ENCODE measurements around the gene JAK1. TPM values are rescaled to one million over a fixed set of nuclear protein-coding genes. Genes with fewer than 3 reads are reported as not detected.

The JAK1 gene
- total and polyA plus RNA-seq, 2 experiments from 2014 or later: 8.0 to 19.5 TPM

Small RNA genes within 50 kb of the gene (small RNA-seq; reads per million reads assigned to genes)
- not detected for gene AL606517.2 (ENCODE audit: low replicate concordance)

Other genes starting within 250 kb of the JAK1 start
- gene RAVER2, start 221.5 kb downstream of the JAK1 start, total RNA-seq (2014; rRNA removed; shearing (Covaris generic)): 24.6 and 27.0 TPM in 2 replicates
- gene RAVER2, start 221.5 kb downstream of the JAK1 start, polyA plus RNA-seq (2016; fragmentation: Nextera tagmentation; extraction: Ambion mirVana): 5.9 and 7.8 TPM in 2 replicates
- gene AK4, start 181.7 kb upstream of the JAK1 start, total RNA-seq (2014; rRNA removed; shearing (Covaris generic)): 123 and 137 TPM in 2 replicates
- 111 and 127 TPM in 2 replicates for gene AK4, start 181.7 kb upstream of the JAK1 start, polyA plus RNA-seq (2016; fragmentation: Nextera tagmentation; extraction: Ambion mirVana)

All from GM23338 (cell line).